Fibroblast of lung (primary cell): ENCODE measurements around the gene CNOT3. TPM values are rescaled to one million over a fixed set of nuclear protein-coding genes. Genes with fewer than 3 reads are reported as not detected.

Source experiments
- DNase-seq, 2 donors: peaks; one replicate each; pipeline versions ENCODE4 v3.0.0 to v3.0.0-alpha.2; 2010; ENCODE audit warnings: low read depth in 2 of 2
- H2AFZ ChIP-seq: 2 replicates; pipeline ENCODE4 v1.5.1; 2012; ENCODE audit warnings: low read length, control low read depth, inconsistent platforms
- H3K27ac ChIP-seq: 2 replicates; pipeline ENCODE4 v1.5.1; 2011; ENCODE audit warnings: low read length, control low read depth; ENCODE audit not compliant: insufficient read depth
- H3K27me3 ChIP-seq: 2 replicates; pipeline ENCODE4 v1.5.1; 2011; ENCODE audit warnings: mild to moderate bottlenecking, low read length; ENCODE audit not compliant: control insufficient read depth, insufficient read depth
- H3K36me3 ChIP-seq: 2 replicates; pipeline ENCODE4 v1.5.1; 2011; ENCODE audit warnings: low read length; ENCODE audit not compliant: control insufficient read depth, insufficient read depth
- H3K4me1 ChIP-seq: 2 replicates; pipeline ENCODE4 v1.5.1; 2011; ENCODE audit warnings: low read length; ENCODE audit not compliant: control insufficient read depth, insufficient read depth; ENCODE audit errors: extremely low read depth
- H3K4me2 ChIP-seq: 2 replicates; pipeline ENCODE4 v1.5.1; 2011; ENCODE audit warnings: low read length, control low read depth; ENCODE audit not compliant: insufficient read depth; ENCODE audit errors: extremely low read depth
- H3K4me3 ChIP-seq, 4 experiments: fragments of 200-600 bp in 1 of 4; sonication (generic) in 1 of 4; replicated peaks in 1 of 4; 2 replicates each; pipeline ENCODE4 v1.5.1; 2011 to 2016; ENCODE audit warnings: low read length in 4 of 4, low read depth in 3 of 4, mild to moderate bottlenecking in 3 of 4, control low read depth in 2 of 4, inconsistent platforms in 1 of 4, mixed read lengths in 1 of 4; ENCODE audit not compliant: insufficient read depth in 1 of 4; ENCODE audit errors: control extremely low read depth in 1 of 4
- H3K79me2 ChIP-seq: 2 replicates; pipeline ENCODE4 v1.5.1; 2012; ENCODE audit warnings: mild to moderate bottlenecking, low read length, inconsistent platforms; ENCODE audit not compliant: control insufficient read depth, insufficient read depth
- H3K9ac ChIP-seq: 2 replicates; pipeline ENCODE4 v1.5.1; 2011; ENCODE audit warnings: mild to moderate bottlenecking, low read length, control low read depth; ENCODE audit not compliant: insufficient read depth
- H3K9me3 ChIP-seq: 2 replicates; pipeline ENCODE4 v1.5.1; 2012; ENCODE audit warnings: low read depth, low read length; ENCODE audit not compliant: control insufficient read depth, insufficient read depth
- H4K20me1 ChIP-seq: 2 replicates; pipeline ENCODE4 v1.5.1; 2011; ENCODE audit warnings: low read length; ENCODE audit not compliant: control insufficient read depth, insufficient read depth; ENCODE audit errors: extremely low read depth
- EZH2 ChIP-seq: IDR thresholded peaks from 2 replicates; pipeline ENCODE4 v1.5.1; 2012; ENCODE audit warnings: low read length, control low read depth, mild to moderate bottlenecking; ENCODE audit errors: missing control alignments
- polyA plus RNA-seq, 2 donors: library from polyadenylated mRNA; depleted of rRNA in 1 of 2; stranded (reverse) in 1 of 2; unstranded in 1 of 2; fragments of >200 nt; gene quantifications; 2 replicates each; pipeline ENCODE4 v1.2.1, GENCODE V29; 2011 to 2012; ENCODE audit warnings: missing spikeins in 1 of 2
- total RNA-seq: library from RNA; depleted of rRNA; stranded (reverse); fragments of >200 nt; gene quantifications from 2 replicates; pipeline ENCODE4 v1.2.1, GENCODE V29; 2014
- TF ChIP-seq, protein P1 (sequence below), 2 donors: IDR thresholded peaks in 1 of 2; conservative IDR thresholded peaks in 1 of 2; 1 replicate in 1 of 2; 2 replicates in 1 of 2; pipeline ENCODE4 v1.5.1; 2011 to 2012; ENCODE audit warnings: low read length in 2 of 2, control low read depth in 1 of 2, inconsistent platforms in 1 of 2, low read depth in 1 of 2, mild to moderate bottlenecking in 1 of 2

The CNOT3 gene
- total and polyA plus RNA-seq, 2 donors (not counting 1 experiment from before 2014, with no cell fraction given) = 10.4 to 10.7 TPM

DNA sequence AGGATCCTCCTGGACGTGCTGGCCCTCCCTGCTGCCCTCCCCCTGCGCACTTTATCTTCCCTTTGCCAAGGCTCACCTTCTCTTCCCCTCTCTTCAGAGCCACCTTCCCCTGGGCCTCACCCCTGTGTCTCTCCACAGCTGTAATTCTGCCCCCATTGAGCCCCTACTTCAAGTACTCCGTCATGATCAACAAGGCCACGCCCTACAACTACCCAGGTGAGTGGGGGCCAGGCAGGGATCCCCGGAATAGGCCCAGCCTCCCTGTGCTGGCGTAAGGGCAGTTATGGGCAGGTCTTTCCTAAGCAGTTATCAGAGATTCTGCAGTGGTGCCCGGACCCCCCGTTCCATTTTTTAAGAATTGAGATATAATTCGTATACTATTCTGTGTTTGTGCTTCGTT lies 31.8 kb upstream of the CNOT3 start:
- H3K27me3 ChIP-seq = no peaks in the 10 kb centered on the region
- no peak overlapping the region for H3K4me3 ChIP-seq
- H2AFZ ChIP-seq = no peak overlapping the region
- H3K9ac ChIP-seq = no peak overlapping the region
- DNase-seq = no peak
- no peak overlapping the region for H3K4me2 ChIP-seq
- no peaks in the 10 kb centered on the region for H3K9me3 ChIP-seq
- H4K20me1 ChIP-seq = no peaks in the 10 kb centered on the region
- no peaks in the 10 kb centered on the region for H3K4me1 ChIP-seq
- no peak for TF ChIP-seq EZH2
- TF ChIP-seq, protein P1, sequence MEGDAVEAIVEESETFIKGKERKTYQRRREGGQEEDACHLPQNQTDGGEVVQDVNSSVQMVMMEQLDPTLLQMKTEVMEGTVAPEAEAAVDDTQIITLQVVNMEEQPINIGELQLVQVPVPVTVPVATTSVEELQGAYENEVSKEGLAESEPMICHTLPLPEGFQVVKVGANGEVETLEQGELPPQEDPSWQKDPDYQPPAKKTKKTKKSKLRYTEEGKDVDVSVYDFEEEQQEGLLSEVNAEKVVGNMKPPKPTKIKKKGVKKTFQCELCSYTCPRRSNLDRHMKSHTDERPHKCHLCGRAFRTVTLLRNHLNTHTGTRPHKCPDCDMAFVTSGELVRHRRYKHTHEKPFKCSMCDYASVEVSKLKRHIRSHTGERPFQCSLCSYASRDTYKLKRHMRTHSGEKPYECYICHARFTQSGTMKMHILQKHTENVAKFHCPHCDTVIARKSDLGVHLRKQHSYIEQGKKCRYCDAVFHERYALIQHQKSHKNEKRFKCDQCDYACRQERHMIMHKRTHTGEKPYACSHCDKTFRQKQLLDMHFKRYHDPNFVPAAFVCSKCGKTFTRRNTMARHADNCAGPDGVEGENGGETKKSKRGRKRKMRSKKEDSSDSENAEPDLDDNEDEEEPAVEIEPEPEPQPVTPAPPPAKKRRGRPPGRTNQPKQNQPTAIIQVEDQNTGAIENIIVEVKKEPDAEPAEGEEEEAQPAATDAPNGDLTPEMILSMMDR (conservative IDR thresholded peaks at IDR 0.05 in 1 of 2, IDR thresholded peaks at IDR 0.05 in 1 of 2; ENCODE audit: low read depth in 1 of 2, low read length in 2 of 2) = no peak
- peaks cover 11% of the 10 kb centered on the region for H3K79me2 ChIP-seq
- peaks cover 11% of the 10 kb centered on the region for H3K36me3 ChIP-seq
- H3K27ac ChIP-seq = no peak overlapping the region

DNA sequence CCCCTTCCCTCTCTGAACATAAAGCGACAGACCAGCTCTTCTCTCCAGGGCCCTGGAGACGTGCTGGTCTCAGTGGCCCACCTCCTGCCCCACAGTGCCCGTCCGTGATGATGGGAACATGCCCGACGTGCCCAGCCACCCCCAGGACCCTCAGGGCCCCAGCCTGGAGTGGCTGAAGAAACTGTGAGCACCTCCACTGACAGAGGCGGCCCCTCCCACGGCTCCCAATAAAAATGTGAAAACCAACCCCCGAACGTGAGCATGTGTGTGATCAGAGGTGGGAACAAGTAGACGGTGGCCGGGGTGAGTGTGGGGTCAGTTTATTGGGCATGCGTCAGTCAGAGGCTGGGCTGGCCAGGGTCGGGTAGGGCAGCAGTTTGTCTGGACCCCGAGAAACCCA lies 30.8 kb upstream of the CNOT3 start:
- H3K4me1 ChIP-seq = no peaks in the 10 kb centered on the region
- DNase-seq = no peak

DNA sequence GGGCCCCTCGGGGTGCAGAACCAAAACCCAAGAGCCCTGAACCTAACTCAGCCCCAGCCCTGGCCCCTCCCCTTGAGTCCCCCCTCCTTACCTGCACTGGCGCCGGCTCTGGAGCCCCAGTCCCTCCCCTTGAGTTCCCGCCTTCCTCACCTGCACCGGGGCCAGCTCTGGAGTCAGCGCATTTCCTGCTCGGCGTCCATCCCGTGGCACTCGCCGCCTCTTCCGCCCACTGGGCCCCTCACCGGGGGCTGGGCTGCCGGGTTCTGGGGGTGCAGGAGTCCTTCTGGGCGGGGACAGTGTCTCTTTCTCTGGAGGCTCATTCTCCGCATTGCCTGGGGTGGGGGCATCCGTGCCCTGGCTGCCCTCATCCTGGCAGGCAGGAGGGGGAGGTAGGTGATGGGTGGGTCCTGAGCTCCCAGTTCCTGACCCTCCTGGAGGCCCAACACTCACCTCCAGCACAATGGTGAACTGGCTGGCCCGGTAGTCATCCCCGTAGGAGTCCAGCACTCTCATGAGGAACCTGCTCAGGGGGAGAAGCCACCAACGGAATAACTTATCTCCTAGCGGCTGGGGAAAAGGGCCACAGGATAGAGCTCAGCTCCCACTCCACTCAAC lies 29.6 kb upstream of the CNOT3 start:
- Histone ChIP-seq H3K36me3 (peaks cover 12% of the 10 kb centered on the region), H3K79me2 (peaks cover 9% of the 10 kb centered on the region), H3K9me3 (no peaks in the 10 kb centered on the region), H3K27ac (no peak overlapping the region), H3K27me3 (no peaks in the 10 kb centered on the region), H3K4me2 (no peak overlapping the region), H2AFZ (no peak overlapping the region), H3K4me3 (no peak overlapping the region), H3K9ac (no peak overlapping the region), H4K20me1 (no peaks in the 10 kb centered on the region), H3K4me1 (no peaks in the 10 kb centered on the region)
- no peak for DNase-seq
- no peak for TF ChIP-seq EZH2
- TF ChIP-seq, protein P1 (conservative IDR thresholded peaks at IDR 0.05 in 1 of 2, IDR thresholded peaks at IDR 0.05 in 1 of 2; ENCODE audit: low read depth in 1 of 2, low read length in 2 of 2) = no peak

More for the DNA sequence above, 30.8 kb upstream of the CNOT3 start:
- TF ChIP-seq, protein P1 (conservative IDR thresholded peaks at IDR 0.05 in 1 of 2, IDR thresholded peaks at IDR 0.05 in 1 of 2; ENCODE audit: low read depth in 1 of 2, low read length in 2 of 2) = no peak
- no peak for TF ChIP-seq EZH2
- H2AFZ ChIP-seq = no peak overlapping the region
- H3K36me3 ChIP-seq = peaks cover 12% of the 10 kb centered on the region
- H4K20me1 ChIP-seq = no peaks in the 10 kb centered on the region
- H3K27ac ChIP-seq = no peak overlapping the region
- H3K79me2 ChIP-seq = peaks cover 11% of the 10 kb centered on the region
- H3K4me2 ChIP-seq = no peak overlapping the region
- H3K4me3 ChIP-seq = no peak overlapping the region
- no peak overlapping the region for H3K9ac ChIP-seq
- H3K27me3 ChIP-seq = no peaks in the 10 kb centered on the region
- no peaks in the 10 kb centered on the region for H3K9me3 ChIP-seq
